ENCODE data around the gene NAPA. TPM values are rescaled to one million over a fixed set of nuclear protein-coding genes. Genes with fewer than 3 reads are reported as not detected.

Gene NAPA
- total RNA-seq, 2 experiments from 2014 or later: 72.5 to 75.1 TPM

DNA sequence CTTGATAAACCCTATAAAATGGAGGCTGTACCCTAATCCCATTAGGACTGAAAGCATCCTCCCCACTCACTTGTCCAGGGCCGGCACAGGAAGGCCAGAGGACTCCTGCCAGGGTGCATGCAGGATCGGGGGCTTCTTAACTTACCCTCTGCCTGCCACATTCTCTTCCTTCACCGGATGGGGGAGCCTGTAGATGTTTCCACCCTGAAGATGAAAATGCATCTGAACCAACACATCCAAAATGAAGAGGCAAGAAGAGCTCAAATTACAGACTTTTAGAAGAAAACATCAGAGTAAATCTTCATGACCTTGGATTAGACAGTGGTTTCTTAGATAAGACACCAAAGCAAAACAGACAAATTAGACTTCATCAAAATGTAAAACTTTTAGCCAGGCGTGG, 25.9 kb upstream of the NAPA start:
- peaks cover 15% of the 10 kb centered on the region for H3K4me1 Mint-ChIP-seq (ENCODE audit: low read depth)
- CTCF ChIA-PET: interaction anchor here (0.6 kb wide), 2 partner anchors 12 to 309 kb away, joined by 3 read pairs; no protein-coding TSS in a partner anchor
- no peaks in the 10 kb centered on the region for H3K9me3 Mint-ChIP-seq
- no peak for DNase-seq
- intact Hi-C loops (cut with micrococcal nuclease): no loop called here
- no peaks in the 10 kb centered on the region for H3K36me3 Mint-ChIP-seq (ENCODE audit: low read depth)
- H3K4me3 Mint-ChIP-seq: no peak overlapping the region
- no peak overlapping the region for H3K27ac Mint-ChIP-seq
- peaks cover 4% of the 10 kb centered on the region for H3K27me3 Mint-ChIP-seq (ENCODE audit: low read depth)

GRCh38 chr19:47539747-47540311, 25.0 kb upstream of the NAPA start:
- CTCF ChIA-PET: interaction anchor here (1.0 kb wide), 1 partner anchor 165 kb away, joined by 6 read pairs; no protein-coding TSS in a partner anchor
- Mint-ChIP-seq H3K27ac (no peak overlapping the region), H3K9me3 (no peaks in the 10 kb centered on the region), H3K4me3 (no peak overlapping the region), H3K27me3 (ENCODE audit: low read depth) (peaks cover 3% of the 10 kb centered on the region), H3K4me1 (ENCODE audit: low read depth) (peaks cover 15% of the 10 kb centered on the region), H3K36me3 (ENCODE audit: low read depth) (no peaks in the 10 kb centered on the region)
- no peak for DNase-seq
- intact Hi-C loops (cut with micrococcal nuclease): no loop called here

DNA sequence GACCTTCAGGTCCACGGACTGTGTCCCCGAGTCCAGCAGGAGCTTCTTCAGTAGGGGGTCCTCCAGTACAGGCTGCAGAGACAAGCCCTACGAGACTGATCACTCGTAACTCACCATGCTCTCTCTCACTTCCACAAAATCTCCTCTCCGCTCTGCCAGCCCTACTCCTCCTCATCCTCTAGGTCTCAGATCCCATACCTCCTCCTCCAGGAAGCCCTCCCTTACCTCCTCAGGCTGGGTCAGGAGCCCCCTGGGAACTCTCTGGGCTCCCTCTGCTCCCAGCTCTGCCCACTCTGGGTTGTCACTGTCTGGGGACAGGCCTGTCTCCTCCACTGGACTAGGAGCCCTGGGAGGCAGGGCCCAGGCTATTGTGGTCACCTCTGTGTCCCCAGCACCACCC, 23.9 kb upstream of the NAPA start:
- Mint-ChIP-seq H3K27me3 (ENCODE audit: low read depth) (no peaks in the 10 kb centered on the region), H3K27ac (no peak overlapping the region), H3K36me3 (ENCODE audit: low read depth) (no peaks in the 10 kb centered on the region), H3K9me3 (no peaks in the 10 kb centered on the region), H3K4me3 (no peak overlapping the region), H3K4me1 (ENCODE audit: low read depth) (peaks cover 13% of the 10 kb centered on the region)
- CTCF ChIA-PET: interaction anchor here (1.0 kb wide), 1 partner anchor 166 kb away, joined by 6 read pairs; no protein-coding TSS in a partner anchor
- intact Hi-C loops (cut with micrococcal nuclease): no loop called here
- DNase-seq: no peak

GRCh38 chr19:47537493-47537892, 22.6 kb upstream of the NAPA start:
- Mint-ChIP-seq H3K4me3 (no peak overlapping the region), H3K36me3 (ENCODE audit: low read depth) (no peaks in the 10 kb centered on the region), H3K27ac (no peak overlapping the region), H3K4me1 (ENCODE audit: low read depth) (peaks cover 13% of the 10 kb centered on the region), H3K9me3 (no peaks in the 10 kb centered on the region), H3K27me3 (ENCODE audit: low read depth) (no peaks in the 10 kb centered on the region)
- no peak for DNase-seq
- CTCF ChIA-PET: no interaction called here
- intact Hi-C loops (cut with micrococcal nuclease): no loop called here

GRCh38 chr19:47534628-47535027, 19.8 kb upstream of the NAPA start:
- CTCF ChIA-PET: interaction anchor here (1.2 kb wide), 1 partner anchor 107 kb away, joined by 3 read pairs; no protein-coding TSS in a partner anchor
- Mint-ChIP-seq H3K27me3 (ENCODE audit: low read depth) (no peaks in the 10 kb centered on the region), H3K4me3 (no peak overlapping the region), H3K9me3 (no peaks in the 10 kb centered on the region), H3K36me3 (ENCODE audit: low read depth) (no peaks in the 10 kb centered on the region), H3K4me1 (ENCODE audit: low read depth) (no peaks in the 10 kb centered on the region), H3K27ac (no peak overlapping the region)
- intact Hi-C loops (cut with micrococcal nuclease): no loop called here
- DNase-seq: no peak

GRCh38 chr19:47531640-47532387, 17.0 kb upstream of the NAPA start:
- CTCF ChIA-PET: interaction anchor here (0.8 kb wide), 1 partner anchor 10 kb away, joined by 5 read pairs; no protein-coding TSS in a partner anchor
- Mint-ChIP-seq H3K36me3 (ENCODE audit: low read depth) (no peaks in the 10 kb centered on the region), H3K9me3 (no peaks in the 10 kb centered on the region), H3K27ac (no peak overlapping the region), H3K4me3 (no peak overlapping the region), H3K4me1 (ENCODE audit: low read depth) (no peaks in the 10 kb centered on the region), H3K27me3 (ENCODE audit: low read depth) (no peaks in the 10 kb centered on the region)
- intact Hi-C loops (cut with micrococcal nuclease): no loop called here
- DNase-seq: no peak

DNA sequence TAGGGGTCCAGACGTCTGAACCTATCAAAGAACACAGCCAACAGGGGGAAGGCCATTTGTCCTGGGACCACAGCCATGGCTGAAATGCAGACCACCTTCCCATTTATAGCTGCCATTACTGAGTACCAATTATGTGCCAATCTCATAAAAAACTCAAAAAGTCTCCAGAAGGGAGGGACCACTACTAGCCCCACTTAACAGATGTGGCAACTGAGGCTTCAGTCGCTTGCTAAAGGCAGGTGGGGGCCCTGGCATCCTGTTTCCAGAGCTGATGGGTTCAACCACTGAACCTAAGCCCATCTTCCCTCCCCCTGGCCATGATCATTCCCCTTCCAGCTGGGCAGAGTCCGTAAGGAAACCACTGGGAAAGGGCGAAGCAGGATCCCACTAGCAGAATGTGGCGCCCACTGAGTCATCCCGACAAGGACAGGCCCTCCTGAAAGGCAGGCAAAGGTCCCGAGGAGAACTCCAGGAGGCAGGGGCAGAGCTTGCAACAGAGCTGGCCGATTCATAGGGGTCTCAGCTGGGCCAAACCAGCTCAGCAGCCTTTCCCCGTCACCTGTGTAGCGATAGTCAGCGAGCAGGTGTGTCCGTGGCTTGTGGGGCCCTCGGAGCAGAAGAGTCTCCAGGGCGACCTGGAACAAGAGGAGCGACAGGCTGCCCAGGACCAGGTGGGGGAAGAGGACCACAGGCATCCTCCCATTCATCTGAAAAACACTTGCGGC, 14.3 kb upstream of the NAPA start:
- H3K4me3 Mint-ChIP-seq: no peak overlapping the region
- no peaks in the 10 kb centered on the region for H3K36me3 Mint-ChIP-seq (ENCODE audit: low read depth)
- intact Hi-C loops (cut with micrococcal nuclease): no loop called here
- H3K9me3 Mint-ChIP-seq: no peaks in the 10 kb centered on the region
- CTCF ChIA-PET: interaction anchor here (0.6 kb wide), 1 partner anchor 78 kb away, joined by 6 read pairs; no protein-coding TSS in a partner anchor
- no peak overlapping the region for H3K27ac Mint-ChIP-seq
- no peaks in the 10 kb centered on the region for H3K27me3 Mint-ChIP-seq (ENCODE audit: low read depth)
- no peak for DNase-seq
- no peaks in the 10 kb centered on the region for H3K4me1 Mint-ChIP-seq (ENCODE audit: low read depth)

DNA sequence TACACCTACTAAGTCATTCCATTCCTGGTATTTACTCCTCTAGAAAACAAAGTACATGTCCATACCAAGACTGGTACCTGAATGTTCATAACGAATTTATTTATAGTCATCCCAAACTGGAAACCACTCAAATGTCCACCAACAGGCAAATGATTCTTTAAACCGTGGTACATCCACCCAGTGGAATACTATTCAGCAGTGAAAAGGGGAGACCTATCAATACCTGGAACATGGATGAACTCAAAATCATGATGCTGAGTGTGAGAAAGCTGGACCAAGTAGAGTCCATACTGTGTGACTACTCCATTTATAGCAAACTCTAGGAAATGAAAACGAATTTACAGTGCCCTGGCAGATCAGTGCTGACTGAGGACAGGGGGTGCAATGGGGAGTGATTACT, 11.9 kb upstream of the NAPA start:
- no peaks in the 10 kb centered on the region for H3K9me3 Mint-ChIP-seq
- no peaks in the 10 kb centered on the region for H3K36me3 Mint-ChIP-seq (ENCODE audit: low read depth)
- H3K27ac Mint-ChIP-seq: no peak overlapping the region
- CTCF ChIA-PET: no interaction called here
- DNase-seq: no peak
- peaks cover 4% of the 10 kb centered on the region for H3K4me1 Mint-ChIP-seq (ENCODE audit: low read depth)
- intact Hi-C loops (cut with micrococcal nuclease): no loop called here
- no peaks in the 10 kb centered on the region for H3K27me3 Mint-ChIP-seq (ENCODE audit: low read depth)
- no peak overlapping the region for H3K4me3 Mint-ChIP-seq

- CTCF ChIA-PET: interaction anchor here (1.3 kb wide), 1 partner anchor 7 kb away, joined by 7 read pairs; no protein-coding TSS in a partner anchor
- Mint-ChIP-seq H3K36me3 (ENCODE audit: low read depth) (no peaks in the 10 kb centered on the region), H3K9me3 (no peaks in the 10 kb centered on the region), H3K4me1 (ENCODE audit: low read depth) (peaks cover 18% of the 10 kb centered on the region), H3K27ac (no peak overlapping the region), H3K4me3 (no peak overlapping the region), H3K27me3 (ENCODE audit: low read depth) (no peaks in the 10 kb centered on the region)
- DNase-seq: no peak
- intact Hi-C loops (cut with micrococcal nuclease): no loop called here
Measured at GRCh38 chr19:47523473-47523872, 8.6 kb upstream of the NAPA start.

- Mint-ChIP-seq H3K9me3 (no peaks in the 10 kb centered on the region), H3K4me3 (no peak overlapping the region), H3K36me3 (ENCODE audit: low read depth) (no peaks in the 10 kb centered on the region), H3K4me1 (ENCODE audit: low read depth) (peaks cover 35% of the 10 kb centered on the region), H3K27ac (no peak overlapping the region), H3K27me3 (ENCODE audit: low read depth) (no peaks in the 10 kb centered on the region)
- CTCF ChIA-PET: interaction anchor here (1.0 to 1.4 kb wide), 2 partner anchors 10 to 11 kb away, joined by 3 to 5 read pairs; no protein-coding TSS in a partner anchor
- intact Hi-C loops (cut with micrococcal nuclease): no loop called here
- no peak for DNase-seq
Measured at GRCh38 chr19:47521473-47522180, 6.8 kb upstream of the NAPA start.

DNA sequence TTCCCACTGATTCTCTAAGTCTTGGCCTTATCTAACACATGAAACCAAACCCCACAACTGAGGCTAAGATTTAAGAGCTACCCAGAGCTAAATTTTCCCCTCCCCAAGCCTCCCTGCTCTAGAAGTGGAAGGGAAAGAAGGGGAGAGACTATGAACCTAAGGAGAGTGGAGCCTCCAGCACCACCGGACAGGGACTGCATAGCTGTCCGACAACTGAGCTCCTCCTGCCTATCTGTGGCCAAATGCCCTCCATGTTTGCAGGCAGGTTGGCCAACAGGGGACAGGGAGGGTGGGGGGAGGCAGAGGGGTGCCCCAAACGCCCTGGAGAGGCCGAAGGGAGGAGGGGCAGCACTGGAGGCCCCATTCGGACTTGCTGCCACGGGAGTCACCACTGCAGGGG, 6.0 kb upstream of the NAPA start:
- Mint-ChIP-seq H3K27me3 (ENCODE audit: low read depth) (no peaks in the 10 kb centered on the region), H3K4me1 (ENCODE audit: low read depth) (peaks cover 43% of the 10 kb centered on the region), H3K9me3 (no peaks in the 10 kb centered on the region), H3K36me3 (ENCODE audit: low read depth) (no peaks in the 10 kb centered on the region), H3K27ac (no peak overlapping the region), H3K4me3 (no peak overlapping the region)
- DNase-seq: no peak
- intact Hi-C loops (cut with micrococcal nuclease): no loop called here
- CTCF ChIA-PET: interaction anchor here (1.0 to 1.1 kb wide), 2 partner anchors 10 to 37 kb away, joined by 3 read pairs; partner anchors contain the start of gene KPTN

DNA sequence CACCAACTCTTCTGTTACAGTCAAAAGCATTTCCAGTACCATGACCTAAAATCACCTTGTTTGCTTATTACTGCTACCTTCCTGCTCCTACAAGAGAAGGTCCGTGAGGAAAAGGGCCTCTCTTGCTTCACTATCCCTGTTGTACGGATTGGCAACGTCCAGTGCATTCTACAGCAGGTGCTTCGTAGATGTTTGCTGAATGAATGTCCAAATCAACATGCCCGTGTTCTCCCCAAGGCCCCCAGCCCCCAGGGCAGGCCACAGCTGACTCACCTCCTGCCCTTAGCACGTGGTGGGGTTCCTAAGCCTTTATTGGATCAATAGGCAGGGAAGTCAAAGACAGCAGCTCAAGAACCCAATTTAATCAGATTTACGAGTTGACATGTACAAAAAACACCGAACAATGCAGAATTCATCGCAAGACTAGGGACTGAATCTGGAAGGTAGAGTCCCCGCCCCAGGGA, 5.5 kb upstream of the NAPA start:
- no peaks in the 10 kb centered on the region for H3K9me3 Mint-ChIP-seq
- H3K36me3 Mint-ChIP-seq (ENCODE audit: low read depth): no peaks in the 10 kb centered on the region
- CTCF ChIA-PET: interaction anchor here (1.0 to 1.1 kb wide), 2 partner anchors 10 to 36 kb away, joined by 3 read pairs; partner anchors contain the start of gene KPTN

More for the DNA sequence above, 5.5 kb upstream of the NAPA start:
- intact Hi-C loops (cut with micrococcal nuclease): no loop called here
- Mint-ChIP-seq H3K4me3 (no peak overlapping the region), H3K27ac (no peak overlapping the region), H3K27me3 (ENCODE audit: low read depth) (no peaks in the 10 kb centered on the region), H3K4me1 (ENCODE audit: low read depth) (peaks cover 47% of the 10 kb centered on the region)
- DNase-seq: no peak

All from activated naive CD4-positive, alpha-beta T cell treated with anti-CD3 and anti-CD28 coated beads for 36 hours (primary cell).